ENCODE data around the gene USF2. TPM values are rescaled to one million over a fixed set of nuclear protein-coding genes. Genes with fewer than 3 reads are reported as not detected.
A peak's percentile ranks its signal among the peaks of the same experiment; 100 is the strongest.

USF2 gene
- total RNA-seq, 4 donors from 2014 or later, result 98.5 to 172 (median 128) TPM

DNA sequence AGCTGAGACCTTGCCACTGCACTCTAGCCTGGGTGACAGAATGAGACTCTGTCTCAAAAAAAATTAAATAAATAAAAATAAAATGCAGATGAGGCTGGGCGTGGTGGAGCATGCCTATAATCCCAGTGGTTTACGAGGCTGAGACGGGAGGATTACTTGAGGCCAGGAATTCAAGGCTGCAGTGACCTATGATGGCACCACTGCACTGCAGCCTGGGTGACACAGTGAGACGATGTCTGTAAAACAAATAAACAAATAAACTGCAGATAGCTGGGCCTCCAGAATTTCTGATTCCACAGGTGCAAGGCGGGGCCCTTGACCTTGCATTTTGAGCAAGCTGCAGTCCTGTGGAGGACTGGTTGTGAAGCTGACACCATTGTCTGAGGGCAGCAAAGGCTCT, 20.1 kb downstream of the USF2 start:
- DNase-seq (ENCODE audit: low spot score in 2 of 2), result no peak
- H3K27me3 ChIP-seq, result peaks cover 0 to 24% of the 10 kb centered on the region in 2 donors
- H3K27ac ChIP-seq, result no peak overlapping the region
- no peak overlapping the region for H3K4me3 ChIP-seq
- H3K36me3 ChIP-seq, result no peaks in the 10 kb centered on the region
- WGBS, 2 donors, result 71 to 75% methylated on average over 5 of the region's 5 CpGs
- H3K4me1 ChIP-seq, result peaks cover 0 to 17% (median 0%) of the 10 kb centered on the region in 4 donors
- TF ChIP-seq EP300 (IDR thresholded peaks at IDR 0.05) (no peak), POLR2A (IDR thresholded peaks at IDR 0.05) (no peak)
- TF ChIP-seq, protein P1, sequence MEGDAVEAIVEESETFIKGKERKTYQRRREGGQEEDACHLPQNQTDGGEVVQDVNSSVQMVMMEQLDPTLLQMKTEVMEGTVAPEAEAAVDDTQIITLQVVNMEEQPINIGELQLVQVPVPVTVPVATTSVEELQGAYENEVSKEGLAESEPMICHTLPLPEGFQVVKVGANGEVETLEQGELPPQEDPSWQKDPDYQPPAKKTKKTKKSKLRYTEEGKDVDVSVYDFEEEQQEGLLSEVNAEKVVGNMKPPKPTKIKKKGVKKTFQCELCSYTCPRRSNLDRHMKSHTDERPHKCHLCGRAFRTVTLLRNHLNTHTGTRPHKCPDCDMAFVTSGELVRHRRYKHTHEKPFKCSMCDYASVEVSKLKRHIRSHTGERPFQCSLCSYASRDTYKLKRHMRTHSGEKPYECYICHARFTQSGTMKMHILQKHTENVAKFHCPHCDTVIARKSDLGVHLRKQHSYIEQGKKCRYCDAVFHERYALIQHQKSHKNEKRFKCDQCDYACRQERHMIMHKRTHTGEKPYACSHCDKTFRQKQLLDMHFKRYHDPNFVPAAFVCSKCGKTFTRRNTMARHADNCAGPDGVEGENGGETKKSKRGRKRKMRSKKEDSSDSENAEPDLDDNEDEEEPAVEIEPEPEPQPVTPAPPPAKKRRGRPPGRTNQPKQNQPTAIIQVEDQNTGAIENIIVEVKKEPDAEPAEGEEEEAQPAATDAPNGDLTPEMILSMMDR (IDR thresholded peaks at IDR 0.05), result no peak
- no peaks in the 10 kb centered on the region for H3K9me3 ChIP-seq

DNA sequence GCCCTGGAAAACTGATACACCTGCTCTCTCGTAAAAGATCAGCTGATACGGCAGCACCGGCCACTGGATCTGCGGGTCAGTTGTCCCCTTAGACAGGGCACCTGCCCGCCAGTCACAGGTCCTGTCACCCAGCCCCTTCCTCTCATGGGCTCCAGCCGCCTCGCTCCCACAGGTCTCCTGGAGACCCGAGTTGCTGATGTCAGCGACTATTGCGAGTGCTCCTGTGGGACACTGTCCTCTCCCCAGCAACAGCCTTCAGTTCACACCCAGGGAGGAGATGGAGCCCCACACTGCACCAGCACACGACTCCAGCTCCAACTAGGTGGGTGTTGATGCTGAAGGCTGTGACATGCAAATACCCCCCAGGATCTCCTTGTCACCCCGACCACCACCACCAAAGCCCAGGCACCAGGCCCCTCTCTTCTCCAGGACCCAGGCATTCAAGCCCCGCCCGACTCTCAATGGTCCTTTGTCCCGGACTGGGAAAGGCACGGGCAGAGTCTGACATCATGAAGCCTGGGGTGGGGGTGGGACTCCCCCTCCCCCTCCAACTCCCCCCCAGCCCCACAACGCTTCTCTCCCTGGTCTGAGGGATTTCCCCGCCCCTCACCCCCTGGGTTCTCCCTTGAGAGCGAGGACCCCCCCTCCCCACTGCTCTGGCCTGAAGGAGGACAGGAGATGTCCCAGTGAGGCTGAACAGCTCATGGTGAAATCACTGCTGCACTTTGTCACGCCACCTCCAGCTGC, 21.8 kb downstream of the USF2 start:
- H3K27ac ChIP-seq, result peak overlapping the region; percentile 7 to 81 (median 34)
- peaks cover 0 to 37% of the 10 kb centered on the region in 2 donors for H3K27me3 ChIP-seq
- H3K4me1 ChIP-seq, result peaks cover 0 to 25% (median 3%) of the 10 kb centered on the region in 4 donors
- DNase-seq (ENCODE audit: low spot score in 2 of 2), result no peak
- 55 to 56% methylated on average over 13 to 18 of the region's 20 CpGs for WGBS, 2 donors
- no peak for TF ChIP-seq POLR2A (IDR thresholded peaks at IDR 0.05)
- TF ChIP-seq, protein P1 (IDR thresholded peaks at IDR 0.05), result no peak
- no peak for TF ChIP-seq EP300 (IDR thresholded peaks at IDR 0.05)
- H3K9me3 ChIP-seq, result no peaks in the 10 kb centered on the region
- H3K4me3 ChIP-seq, result peak overlapping the region in 1 of 4 donors; percentile 46
- H3K36me3 ChIP-seq, result no peaks in the 10 kb centered on the region

DNA sequence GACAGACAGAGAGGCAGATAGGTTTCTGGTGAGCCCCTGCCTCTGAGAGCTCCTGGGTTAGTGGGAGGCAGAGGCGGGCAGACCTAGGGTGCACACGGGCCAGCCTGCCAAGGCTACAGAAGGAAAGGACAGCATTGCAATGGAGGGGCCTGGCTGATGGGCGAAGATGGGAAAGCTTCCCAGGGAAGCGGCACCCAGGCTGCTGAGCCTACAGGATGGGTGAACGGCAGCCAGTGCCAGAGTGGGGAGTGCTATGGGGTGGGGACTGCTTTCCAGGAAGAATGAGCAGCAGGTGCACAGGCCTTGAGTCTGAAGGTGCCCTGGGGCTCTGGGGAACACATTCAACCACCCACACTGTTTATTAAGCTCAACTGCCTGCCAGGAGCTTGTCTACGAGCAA, 22.5 kb downstream of the USF2 start:
- peaks cover 0 to 28% (median 3%) of the 10 kb centered on the region in 4 donors for H3K4me1 ChIP-seq
- H3K36me3 ChIP-seq, result no peaks in the 10 kb centered on the region
- peak overlapping the region in 3 of 4 donors; percentile 19 to 81 (median 53) for H3K27ac ChIP-seq
- 42 to 51% methylated on average over 6 of the region's 6 CpGs for WGBS, 2 donors
- DNase-seq (ENCODE audit: low spot score in 2 of 2), result no peak
- H3K4me3 ChIP-seq, result peak overlapping the region in 1 of 4 donors; percentile 46
- no peaks in the 10 kb centered on the region for H3K9me3 ChIP-seq
- H3K27me3 ChIP-seq, result peaks cover 0 to 44% of the 10 kb centered on the region in 2 donors
- no peak for TF ChIP-seq EP300 (IDR thresholded peaks at IDR 0.05)
- TF ChIP-seq POLR2A (IDR thresholded peaks at IDR 0.05), result no peak
- TF ChIP-seq, protein P1 (IDR thresholded peaks at IDR 0.05), result no peak

- TF ChIP-seq EP300 (IDR thresholded peaks at IDR 0.05), result peak in 1 of 2 donors; percentile 27
- TF ChIP-seq, protein P1 (IDR thresholded peaks at IDR 0.05), result no peak
- no peak for TF ChIP-seq POLR2A (IDR thresholded peaks at IDR 0.05)
- 40 to 60% methylated on average over 10 to 12 of the region's 12 CpGs for WGBS, 2 donors
- H3K4me1 ChIP-seq, result peaks cover 0 to 28% (median 3%) of the 10 kb centered on the region in 4 donors
Observed at GRCh38 chr19:35291916-35292315, 23.2 kb downstream of the USF2 start, which contains the start of gene MAG. MAG (plus strand) TSS chr19:35292161; CDS start chr19:35295409, 3,248 bp downstream.

More at GRCh38 chr19:35291916-35292315, 23.2 kb downstream of the USF2 start, which contains the start of gene MAG:
- Histone ChIP-seq H3K36me3 (no peaks in the 10 kb centered on the region), H3K27ac (peak within 1 kb of the TSS; percentile 19 to 81 (median 47)), H3K4me3 (peak within 1 kb of the TSS in 2 of 4 donors; percentile 25 to 46), H3K9me3 (no peaks in the 10 kb centered on the region), H3K27me3 (peaks cover 0 to 44% of the 10 kb centered on the region in 2 donors)
- DNase-seq (ENCODE audit: low spot score in 2 of 2), result no peak
